ENCODE results near the gene SLC35B2. TPM values are rescaled to one million over a fixed set of nuclear protein-coding genes. Genes with fewer than 3 reads are reported as not detected.

The SLC35B2 gene
- total and polyA plus RNA-seq, 9 of the 15 experiments (the other 6 are each of a cell fraction or from before 2014, with no cell fraction given) = 14.5 to 59.1 (median 47.1) TPM

DNA sequence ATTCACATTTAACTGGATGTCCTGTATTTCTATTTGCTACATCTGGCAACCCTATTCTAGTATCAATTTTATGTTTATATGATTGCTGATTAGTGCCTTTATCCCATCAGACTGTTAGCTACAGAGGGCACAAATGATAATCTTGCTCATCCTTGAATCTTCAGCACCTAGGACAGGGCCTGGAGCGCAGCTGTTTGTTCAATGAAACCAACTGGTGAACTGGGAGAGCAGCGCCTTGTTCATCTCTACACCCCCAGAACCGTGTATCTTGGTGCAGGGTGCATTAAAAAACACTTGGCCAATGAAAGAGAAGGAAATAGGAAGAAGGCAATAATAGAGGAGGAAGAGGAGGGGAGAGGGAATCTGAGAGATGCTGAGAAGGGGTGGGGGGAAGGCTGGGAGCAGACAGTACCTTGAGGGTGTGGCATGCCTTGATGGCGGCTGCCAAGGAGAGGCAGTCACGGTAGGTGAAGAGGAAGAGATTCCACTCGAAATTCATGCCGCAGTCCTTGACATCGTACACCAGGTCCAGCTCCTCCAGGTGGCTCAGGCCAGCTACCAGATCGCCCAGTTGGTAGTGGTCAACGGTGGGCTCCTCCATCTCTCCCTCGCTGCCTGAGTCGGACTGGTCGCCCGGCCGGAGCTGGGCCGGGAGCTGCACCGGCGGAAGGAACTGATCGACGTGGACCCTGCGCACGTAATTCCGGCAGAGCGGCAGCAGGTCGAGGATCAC is 28.4 kb upstream of the SLC35B2 start (continued):
- TF ChIP-seq, protein P1, sequence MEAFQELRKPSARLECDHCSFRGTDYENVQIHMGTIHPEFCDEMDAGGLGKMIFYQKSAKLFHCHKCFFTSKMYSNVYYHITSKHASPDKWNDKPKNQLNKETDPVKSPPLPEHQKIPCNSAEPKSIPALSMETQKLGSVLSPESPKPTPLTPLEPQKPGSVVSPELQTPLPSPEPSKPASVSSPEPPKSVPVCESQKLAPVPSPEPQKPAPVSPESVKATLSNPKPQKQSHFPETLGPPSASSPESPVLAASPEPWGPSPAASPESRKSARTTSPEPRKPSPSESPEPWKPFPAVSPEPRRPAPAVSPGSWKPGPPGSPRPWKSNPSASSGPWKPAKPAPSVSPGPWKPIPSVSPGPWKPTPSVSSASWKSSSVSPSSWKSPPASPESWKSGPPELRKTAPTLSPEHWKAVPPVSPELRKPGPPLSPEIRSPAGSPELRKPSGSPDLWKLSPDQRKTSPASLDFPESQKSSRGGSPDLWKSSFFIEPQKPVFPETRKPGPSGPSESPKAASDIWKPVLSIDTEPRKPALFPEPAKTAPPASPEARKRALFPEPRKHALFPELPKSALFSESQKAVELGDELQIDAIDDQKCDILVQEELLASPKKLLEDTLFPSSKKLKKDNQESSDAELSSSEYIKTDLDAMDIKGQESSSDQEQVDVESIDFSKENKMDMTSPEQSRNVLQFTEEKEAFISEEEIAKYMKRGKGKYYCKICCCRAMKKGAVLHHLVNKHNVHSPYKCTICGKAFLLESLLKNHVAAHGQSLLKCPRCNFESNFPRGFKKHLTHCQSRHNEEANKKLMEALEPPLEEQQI (IDR thresholded peaks at IDR 0.05) = no peak
- TF ChIP-seq, protein P2, sequence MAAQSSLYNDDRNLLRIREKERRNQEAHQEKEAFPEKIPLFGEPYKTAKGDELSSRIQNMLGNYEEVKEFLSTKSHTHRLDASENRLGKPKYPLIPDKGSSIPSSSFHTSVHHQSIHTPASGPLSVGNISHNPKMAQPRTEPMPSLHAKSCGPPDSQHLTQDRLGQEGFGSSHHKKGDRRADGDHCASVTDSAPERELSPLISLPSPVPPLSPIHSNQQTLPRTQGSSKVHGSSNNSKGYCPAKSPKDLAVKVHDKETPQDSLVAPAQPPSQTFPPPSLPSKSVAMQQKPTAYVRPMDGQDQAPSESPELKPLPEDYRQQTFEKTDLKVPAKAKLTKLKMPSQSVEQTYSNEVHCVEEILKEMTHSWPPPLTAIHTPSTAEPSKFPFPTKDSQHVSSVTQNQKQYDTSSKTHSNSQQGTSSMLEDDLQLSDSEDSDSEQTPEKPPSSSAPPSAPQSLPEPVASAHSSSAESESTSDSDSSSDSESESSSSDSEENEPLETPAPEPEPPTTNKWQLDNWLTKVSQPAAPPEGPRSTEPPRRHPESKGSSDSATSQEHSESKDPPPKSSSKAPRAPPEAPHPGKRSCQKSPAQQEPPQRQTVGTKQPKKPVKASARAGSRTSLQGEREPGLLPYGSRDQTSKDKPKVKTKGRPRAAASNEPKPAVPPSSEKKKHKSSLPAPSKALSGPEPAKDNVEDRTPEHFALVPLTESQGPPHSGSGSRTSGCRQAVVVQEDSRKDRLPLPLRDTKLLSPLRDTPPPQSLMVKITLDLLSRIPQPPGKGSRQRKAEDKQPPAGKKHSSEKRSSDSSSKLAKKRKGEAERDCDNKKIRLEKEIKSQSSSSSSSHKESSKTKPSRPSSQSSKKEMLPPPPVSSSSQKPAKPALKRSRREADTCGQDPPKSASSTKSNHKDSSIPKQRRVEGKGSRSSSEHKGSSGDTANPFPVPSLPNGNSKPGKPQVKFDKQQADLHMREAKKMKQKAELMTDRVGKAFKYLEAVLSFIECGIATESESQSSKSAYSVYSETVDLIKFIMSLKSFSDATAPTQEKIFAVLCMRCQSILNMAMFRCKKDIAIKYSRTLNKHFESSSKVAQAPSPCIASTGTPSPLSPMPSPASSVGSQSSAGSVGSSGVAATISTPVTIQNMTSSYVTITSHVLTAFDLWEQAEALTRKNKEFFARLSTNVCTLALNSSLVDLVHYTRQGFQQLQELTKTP (IDR thresholded peaks at IDR 0.05; ENCODE audit: low read depth in 1 of 2, partially characterized antibody in 2 of 2) = peak in 1 of 2 experiments; percentile 86
- TF ChIP-seq, protein P3, sequence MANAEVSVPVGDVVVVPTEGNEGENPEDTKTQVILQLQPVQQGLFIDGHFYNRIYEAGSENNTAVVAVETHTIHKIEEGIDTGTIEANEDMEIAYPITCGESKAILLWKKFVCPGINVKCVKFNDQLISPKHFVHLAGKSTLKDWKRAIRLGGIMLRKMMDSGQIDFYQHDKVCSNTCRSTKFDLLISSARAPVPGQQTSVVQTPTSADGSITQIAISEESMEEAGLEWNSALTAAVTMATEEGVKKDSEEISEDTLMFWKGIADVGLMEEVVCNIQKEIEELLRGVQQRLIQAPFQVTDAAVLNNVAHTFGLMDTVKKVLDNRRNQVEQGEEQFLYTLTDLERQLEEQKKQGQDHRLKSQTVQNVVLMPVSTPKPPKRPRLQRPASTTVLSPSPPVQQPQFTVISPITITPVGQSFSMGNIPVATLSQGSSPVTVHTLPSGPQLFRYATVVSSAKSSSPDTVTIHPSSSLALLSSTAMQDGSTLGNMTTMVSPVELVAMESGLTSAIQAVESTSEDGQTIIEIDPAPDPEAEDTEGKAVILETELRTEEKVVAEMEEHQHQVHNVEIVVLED (CRISPR knock-in tag; IDR thresholded peaks at IDR 0.05) = no peak
- TF ChIP-seq DACH1 (IDR thresholded peaks at IDR 0.05; ENCODE audit: partially characterized antibody) (peak; percentile 59), KAT2B (IDR thresholded peaks at IDR 0.05; ENCODE audit: low read depth, low read length) (no peak), ZNF24 (IDR thresholded peaks at IDR 0.05) (no peak), HDAC3 (IDR thresholded peaks at IDR 0.05; ENCODE audit: borderline replicate concordance, partially characterized antibody) (no peak), FOXK2 (conservative IDR thresholded peaks at IDR 0.05 in 1 of 2, IDR thresholded peaks at IDR 0.05 in 1 of 2; ENCODE audit: low read depth in 2 of 2) (no peak), RCOR1 (IDR thresholded peaks at IDR 0.05; ENCODE audit: borderline replicate concordance in 1 of 2, low read depth in 2 of 2, low read length in 2 of 2) (peak in 1 of 2 experiments; percentile 64; a peak in 1 of 4 replicates)
- TF ChIP-seq, protein P4, sequence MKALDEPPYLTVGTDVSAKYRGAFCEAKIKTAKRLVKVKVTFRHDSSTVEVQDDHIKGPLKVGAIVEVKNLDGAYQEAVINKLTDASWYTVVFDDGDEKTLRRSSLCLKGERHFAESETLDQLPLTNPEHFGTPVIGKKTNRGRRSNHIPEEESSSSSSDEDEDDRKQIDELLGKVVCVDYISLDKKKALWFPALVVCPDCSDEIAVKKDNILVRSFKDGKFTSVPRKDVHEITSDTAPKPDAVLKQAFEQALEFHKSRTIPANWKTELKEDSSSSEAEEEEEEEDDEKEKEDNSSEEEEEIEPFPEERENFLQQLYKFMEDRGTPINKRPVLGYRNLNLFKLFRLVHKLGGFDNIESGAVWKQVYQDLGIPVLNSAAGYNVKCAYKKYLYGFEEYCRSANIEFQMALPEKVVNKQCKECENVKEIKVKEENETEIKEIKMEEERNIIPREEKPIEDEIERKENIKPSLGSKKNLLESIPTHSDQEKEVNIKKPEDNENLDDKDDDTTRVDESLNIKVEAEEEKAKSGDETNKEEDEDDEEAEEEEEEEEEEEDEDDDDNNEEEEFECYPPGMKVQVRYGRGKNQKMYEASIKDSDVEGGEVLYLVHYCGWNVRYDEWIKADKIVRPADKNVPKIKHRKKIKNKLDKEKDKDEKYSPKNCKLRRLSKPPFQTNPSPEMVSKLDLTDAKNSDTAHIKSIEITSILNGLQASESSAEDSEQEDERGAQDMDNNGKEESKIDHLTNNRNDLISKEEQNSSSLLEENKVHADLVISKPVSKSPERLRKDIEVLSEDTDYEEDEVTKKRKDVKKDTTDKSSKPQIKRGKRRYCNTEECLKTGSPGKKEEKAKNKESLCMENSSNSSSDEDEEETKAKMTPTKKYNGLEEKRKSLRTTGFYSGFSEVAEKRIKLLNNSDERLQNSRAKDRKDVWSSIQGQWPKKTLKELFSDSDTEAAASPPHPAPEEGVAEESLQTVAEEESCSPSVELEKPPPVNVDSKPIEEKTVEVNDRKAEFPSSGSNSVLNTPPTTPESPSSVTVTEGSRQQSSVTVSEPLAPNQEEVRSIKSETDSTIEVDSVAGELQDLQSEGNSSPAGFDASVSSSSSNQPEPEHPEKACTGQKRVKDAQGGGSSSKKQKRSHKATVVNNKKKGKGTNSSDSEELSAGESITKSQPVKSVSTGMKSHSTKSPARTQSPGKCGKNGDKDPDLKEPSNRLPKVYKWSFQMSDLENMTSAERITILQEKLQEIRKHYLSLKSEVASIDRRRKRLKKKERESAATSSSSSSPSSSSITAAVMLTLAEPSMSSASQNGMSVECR (CRISPR knock-in tag; IDR thresholded peaks at IDR 0.05) = peak; percentile 71; the same call in 1 of the 2 replicates

Measured in K562 (cell line).